Activated T-cell treated with anti-CD3 and anti-CD28 coated beads for 1 hour (primary cell): ENCODE results near the gene IQGAP2.

Experiments used
- DNase-seq: peaks from one replicate; pipeline ENCODE4 v3.0.0-alpha.2; 2020; ENCODE audit warnings: low read depth

The IQGAP2 gene

DNA sequence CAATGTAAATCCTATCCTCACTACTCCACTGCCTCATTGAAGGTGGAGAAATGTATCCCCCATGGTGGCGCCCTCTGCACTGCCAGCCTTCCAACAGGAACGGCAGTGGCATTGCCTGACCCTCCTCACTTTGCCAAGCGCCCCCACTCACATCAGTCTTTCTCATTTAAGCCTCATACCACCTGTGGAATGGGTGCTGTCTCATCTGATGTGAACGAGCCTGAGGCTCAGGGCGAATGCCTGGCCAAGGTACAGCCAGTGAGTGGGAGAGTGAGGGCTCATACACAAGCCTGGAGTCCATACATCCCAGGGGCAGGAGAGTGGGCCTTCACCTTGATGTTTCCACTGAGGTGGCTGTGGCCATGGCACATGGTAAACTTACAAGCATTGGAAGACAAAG is 209.9 kb downstream of the IQGAP2 start:
- DNase-seq = no peak

DNA sequence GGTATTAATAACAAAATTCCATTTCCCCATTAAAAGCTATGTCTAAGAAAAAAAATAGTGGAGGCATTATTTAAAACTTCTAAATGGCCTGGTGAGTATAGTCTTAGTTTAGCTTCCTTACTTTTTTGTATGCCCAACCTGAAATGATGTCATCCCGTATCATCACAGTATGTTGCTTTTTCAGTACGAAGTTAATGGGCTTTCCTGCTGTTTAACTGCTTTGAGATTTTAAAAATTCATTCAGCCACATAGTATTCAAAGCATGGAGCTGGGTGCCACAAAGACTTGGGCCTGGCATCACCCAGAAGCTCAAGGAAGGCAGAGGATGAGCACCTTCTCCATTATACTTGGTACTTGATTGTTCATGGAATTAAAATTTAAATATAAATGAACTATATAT is 212.7 kb downstream of the IQGAP2 start:
- DNase-seq = no peak

GRCh38 chr5:76616206-76616605 is 213.1 kb downstream of the IQGAP2 start:
- DNase-seq = no peak

DNA sequence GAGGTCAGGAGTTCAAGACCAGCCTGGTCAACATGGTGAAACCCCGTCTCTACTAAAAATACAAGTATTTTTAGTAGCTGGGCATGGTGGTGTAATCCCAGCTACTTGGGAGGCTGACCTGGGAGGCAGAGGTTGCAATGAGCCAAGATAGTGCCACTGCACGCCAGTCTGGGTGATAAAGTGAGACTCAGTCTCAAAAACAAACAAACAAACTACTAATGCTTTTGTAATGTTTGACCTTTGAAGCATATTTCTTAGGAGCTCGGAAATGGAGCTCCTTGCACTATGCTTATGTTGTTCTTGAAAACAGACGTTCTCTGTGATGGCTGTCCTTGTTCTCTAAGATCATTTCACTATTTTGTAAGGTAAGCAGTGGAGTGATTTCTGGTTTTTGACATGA is 214.1 kb downstream of the IQGAP2 start:
- DNase-seq = no peak

DNA sequence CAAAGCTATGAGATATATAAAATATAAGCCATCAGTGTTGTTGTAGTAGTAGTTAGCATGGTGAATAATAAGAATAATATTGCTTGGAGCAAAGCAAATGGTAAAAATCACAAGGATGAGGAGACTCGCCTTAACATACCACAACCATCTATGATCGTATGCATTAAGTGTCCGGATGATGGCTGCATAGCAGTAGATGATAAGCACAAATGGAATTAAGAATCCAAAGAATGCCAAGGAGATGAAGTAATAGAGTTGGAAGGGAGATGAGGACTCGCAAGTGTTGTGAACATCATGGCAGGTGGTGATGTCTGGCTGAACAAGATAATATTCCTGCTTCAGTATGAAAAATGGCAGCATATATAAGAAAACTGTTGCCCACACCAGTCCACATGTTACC is 214.6 kb downstream of the IQGAP2 start:
- DNase-seq = no peak

- no peak for DNase-seq
Observed at GRCh38 chr5:76620166-76620565, 217.1 kb downstream of the IQGAP2 start.

DNA sequence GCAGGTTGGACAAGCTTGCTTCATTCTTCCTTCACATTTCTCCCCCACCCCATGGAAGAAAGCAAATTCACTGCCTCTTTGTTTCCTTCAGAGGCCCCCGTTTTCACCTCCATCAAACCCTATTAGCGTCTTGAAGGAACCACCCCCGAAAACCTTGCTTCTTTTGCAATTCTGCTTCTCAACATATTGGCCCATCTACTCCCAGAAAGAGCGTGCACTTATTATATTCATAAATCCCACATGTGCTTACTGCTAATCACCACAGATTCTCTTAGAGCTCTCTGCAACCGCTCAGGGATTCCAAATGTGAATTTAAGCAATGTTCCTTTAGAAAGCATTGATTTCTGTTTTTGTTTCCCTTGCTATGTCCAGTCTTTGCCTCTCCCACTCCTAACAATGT is 219.0 kb downstream of the IQGAP2 start:
- DNase-seq = no peak

DNA sequence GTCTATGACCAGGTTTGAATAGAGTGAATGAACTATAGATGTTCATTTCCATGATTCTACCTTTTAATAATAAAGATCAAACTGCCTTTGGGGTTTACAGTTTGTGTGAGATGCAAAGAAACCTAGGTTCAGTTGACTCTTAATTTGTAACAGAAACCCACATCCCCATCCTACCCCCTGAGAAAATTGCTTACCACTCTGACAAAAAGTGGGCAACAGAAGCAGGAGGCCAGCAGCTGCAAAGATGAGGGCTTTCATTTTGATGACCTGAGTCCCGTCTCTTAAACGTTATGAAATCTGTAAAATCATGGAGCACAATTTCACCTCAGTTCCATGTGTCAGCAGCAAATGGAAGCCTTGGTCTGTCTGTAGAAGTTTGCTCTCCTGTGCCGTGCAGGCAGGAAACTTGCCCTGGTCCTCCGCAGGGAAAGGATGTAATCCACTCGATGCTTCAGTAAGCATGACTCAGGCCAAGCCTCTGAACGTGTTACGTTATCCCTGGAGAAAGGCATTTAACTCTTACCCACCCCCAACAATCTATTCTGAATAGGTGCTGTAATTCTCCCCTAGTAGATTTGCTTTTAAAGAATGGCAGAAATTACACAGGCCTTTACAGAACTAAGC is 220.0 kb downstream of the IQGAP2 start, which contains the start of gene F2RL2:
Gene F2RL2 (minus strand): TSS at position 431 of the 624 bp plus-strand sequence. CDS start 173 bp downstream, at position 258.
- no peak for DNase-seq

DNA sequence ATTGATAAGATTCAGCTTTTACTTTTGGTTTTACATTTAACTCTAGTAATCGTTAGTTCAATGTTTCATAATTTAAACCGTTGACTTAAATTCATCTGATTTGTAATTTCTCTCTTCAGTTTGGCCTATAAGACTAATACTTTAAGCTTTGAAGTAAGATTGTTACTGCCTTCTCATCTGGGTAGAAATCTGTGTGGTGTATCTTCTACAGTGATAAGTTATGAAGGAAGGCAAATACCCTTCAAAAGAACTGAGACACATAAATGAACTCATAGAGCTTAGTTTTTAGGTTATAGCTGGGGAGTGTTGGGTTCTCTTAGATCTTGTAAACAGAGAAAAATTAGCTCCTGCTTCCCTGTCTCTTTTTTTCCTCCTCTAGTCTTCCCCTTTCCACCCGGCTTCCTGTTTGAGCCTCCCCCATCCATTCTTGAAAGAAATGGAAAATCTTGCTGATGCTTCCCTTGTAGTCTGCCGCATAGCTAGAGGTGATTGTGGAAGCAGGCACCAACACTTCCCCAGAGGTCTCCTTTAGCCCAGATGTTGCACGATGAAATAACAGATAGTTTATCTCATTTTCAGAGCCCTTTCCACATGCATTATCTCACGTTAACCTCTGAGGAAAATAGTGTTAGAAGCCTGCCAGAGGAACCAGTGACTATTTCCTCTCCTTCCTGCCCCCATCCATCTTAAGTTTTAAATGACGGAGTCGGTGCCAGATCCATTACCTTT is 222.2 kb downstream of the IQGAP2 start:
- no peak for DNase-seq

GRCh38 chr5:76626738-76627137 is 223.7 kb downstream of the IQGAP2 start:
- DNase-seq = no peak

DNA sequence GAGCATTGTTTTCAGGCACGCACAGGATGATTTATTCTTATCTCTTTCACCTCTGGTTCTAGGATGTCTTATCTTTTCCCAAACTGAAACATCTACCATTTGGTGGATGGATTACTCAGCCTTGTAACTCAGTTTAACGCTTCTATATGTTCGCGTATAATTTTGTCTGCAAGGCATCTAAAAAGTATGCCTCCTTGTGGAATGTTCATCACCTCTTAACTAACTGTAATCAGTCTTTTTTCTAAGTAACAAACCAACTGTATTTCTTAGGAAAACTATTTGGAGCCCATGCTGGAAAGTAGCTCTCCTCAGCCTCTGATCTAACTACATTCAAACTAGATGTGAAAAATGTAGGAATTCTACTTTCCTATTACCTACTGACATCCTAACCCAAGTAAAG is 231.6 kb downstream of the IQGAP2 start:
- DNase-seq = no peak

DNA sequence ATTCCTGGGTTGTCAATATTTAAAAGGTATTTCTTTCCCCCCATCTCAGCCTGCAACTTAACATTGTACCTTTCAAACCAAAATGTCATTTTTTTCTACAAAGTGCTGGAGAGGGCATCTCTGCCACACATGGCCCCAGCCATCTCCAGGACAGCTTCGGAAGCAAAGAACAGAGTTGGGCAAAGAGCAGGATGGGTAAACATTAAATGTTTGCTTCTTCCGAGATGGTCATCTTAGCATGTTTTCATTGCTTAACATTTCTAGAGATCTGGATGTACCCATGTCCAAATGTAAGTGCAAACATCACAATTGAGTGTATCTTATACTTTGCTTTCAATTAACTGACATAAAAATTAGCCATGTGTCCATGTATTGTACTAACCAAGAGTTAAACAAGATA is 234.4 kb downstream of the IQGAP2 start:
- no peak for DNase-seq

DNA sequence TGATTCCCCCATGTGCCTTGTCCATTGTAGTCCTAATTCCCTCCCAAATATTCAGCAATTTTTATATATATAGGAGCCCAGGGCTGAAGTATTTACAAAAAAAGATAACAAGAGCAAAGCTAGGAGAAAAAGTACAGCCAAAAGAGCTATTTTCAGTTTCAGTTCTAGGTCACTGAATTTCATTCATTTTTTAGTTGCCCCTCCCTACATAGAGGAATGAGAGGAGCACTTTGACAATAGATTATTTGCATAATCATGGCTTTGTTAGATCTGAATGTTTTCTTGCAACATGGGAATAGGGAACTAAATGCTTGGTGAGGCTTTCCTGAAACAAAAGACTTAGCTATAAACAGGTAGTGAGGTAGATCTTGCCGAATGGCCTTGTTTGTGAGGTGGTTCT is 235.4 kb downstream of the IQGAP2 start:
- DNase-seq = no peak

DNA sequence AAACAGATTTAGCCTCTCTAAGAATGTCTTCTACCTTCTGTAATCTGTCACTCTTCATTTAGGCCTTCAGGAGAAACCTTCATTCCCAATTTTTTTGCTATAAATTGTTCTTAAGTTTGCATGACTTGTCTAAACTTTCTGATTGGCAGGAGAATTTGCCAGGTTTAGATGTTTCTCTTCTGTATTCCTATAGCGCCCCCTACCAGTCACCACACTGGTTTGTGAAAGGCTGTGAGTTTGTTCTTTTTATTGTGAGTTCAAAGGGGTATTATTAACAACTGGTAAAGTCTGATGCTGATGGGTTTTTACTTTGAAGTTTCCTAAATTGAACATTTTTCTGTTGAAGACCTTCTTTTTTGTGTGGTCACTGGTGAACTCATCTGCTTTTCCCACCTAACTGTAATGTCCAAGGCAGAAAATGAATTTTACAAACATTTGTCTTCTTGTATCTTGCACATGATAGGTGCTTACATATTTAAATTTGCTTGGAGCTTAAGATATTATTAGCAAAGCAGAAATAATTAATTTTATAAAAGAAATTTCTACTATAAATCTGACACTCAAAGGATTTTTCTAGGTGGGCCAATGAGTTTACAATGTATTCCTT is 238.5 kb downstream of the IQGAP2 start:
- DNase-seq = peak; percentile 51

DNA sequence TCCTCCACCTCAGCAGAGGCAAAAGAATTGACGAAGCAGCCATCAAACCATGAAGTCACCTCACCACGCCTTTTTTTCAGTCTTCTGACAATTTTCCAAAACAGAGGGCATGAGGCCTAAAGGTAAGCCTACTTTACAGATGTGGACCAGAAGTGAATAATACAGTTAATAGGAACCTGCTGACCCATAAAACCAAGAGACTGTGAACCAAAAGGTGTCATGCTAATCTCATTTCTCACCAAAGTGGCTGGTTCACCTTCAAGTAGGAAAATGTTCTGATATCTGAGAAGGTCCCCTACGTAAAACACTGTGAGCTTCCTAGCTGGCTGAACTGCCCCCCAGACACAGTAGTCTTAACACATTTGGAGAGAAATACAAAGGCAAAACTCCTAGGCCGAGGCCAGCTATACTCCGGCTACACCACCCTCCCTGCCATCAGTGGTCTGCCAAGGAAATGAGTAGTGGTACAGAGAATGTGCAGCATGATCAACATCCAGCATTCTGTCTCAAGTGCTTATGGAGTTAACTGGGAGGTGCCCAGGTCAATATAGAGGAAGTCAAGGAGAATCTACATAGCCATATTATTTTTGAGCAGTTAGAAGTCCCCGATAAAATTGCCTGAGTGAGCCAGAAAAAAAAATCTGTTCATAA is 239.4 kb downstream of the IQGAP2 start:
- no peak for DNase-seq

DNA sequence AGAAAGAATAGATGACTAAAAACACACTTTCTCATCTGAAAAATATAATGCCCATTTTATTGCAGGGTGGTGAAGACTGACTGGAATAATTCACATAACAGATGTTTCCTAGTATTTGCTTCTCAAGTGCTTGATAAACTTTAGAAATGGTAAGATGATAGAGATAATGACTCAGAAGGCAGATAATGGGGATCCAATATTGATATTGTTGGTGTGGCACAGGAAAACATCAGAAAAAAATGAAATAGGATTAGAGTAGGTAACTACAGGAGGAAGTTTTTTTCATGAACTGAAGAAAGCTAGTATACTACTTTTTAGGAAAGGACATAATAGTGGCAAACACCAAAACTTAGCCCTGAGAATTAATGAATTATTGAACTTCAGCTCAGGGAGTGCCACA is 240.3 kb downstream of the IQGAP2 start:
- DNase-seq = no peak

DNA sequence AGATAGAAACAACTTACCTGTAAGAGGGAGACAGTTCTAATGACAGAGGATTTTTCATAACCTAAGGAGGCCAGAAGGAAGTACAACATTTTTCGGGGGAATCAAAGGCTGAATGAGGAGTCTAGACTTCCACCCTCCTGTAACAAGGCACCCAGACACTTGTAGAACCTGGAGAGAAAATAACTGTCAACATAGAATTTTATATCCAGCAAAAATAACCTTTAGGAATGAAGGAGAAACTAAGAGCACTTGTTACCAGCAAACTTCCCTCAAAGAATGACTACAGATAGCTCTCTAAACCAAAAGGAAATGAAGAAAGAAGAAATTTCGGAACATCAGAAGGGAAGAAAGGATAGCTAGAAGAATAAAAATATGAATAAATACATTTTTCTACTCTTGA is 246.1 kb downstream of the IQGAP2 start:
- DNase-seq = no peak

DNA sequence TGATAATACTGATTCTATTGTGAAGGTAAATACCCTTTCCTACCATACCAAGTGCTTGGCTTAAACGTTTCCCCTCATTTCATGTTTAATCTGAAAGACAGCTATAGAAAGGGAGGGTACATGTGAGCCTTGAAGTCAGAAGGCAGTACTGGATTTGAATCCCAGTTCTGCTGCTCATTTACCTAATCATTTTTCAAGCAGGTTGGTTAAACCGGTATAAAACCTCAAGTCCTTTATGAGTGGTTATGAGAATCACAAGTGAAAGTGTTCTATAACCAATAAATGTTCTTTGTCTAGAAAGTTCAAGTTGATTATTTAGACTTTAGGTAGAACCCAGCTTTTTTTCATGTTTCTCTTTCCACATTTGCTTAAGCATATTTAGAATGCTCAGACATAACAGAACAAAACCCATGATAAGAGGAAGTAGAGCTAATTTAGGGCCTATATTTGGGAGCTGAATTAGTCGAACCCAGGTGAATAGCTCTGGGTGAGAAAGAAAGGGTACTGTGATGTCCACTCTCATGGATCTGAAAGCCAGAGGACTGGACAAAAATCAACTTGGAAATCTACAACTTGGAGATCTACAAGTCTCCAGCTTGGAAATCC is 249.8 kb downstream of the IQGAP2 start:
- no peak for DNase-seq

- DNase-seq = no peak
Observed at GRCh38 chr5:76657091-76657490, 254.0 kb downstream of the IQGAP2 start.

DNA sequence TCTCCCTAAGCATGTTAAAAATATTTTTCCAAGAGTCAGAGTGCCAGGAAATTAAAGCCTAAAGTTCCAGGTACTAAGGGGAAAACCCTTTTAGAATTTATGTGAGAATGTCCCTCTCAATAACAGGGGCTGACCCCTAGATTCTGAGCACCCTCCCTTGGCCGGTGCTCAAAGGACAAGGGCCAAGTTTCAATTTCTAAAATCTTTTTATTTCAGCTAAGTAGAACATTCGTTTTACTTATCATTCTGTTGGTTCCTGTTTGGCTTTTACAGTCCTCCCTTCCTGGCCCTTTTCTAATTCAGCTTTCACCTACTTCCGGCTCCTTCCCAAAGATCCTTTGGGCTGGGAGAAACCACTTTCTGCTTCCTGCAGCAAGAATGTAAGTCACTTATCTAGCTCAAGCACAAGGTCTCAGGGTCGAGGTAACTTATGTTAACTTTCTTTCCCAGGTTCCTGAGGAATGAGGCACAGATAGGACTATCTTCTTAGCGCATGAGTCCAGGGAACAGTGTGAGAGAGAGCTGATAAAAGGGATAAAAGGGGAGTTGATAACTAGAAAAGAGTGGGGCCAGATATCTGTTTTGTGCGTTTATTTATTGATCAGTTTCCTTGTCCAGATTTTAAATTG is 254.7 kb downstream of the IQGAP2 start:
- no peak for DNase-seq

DNA sequence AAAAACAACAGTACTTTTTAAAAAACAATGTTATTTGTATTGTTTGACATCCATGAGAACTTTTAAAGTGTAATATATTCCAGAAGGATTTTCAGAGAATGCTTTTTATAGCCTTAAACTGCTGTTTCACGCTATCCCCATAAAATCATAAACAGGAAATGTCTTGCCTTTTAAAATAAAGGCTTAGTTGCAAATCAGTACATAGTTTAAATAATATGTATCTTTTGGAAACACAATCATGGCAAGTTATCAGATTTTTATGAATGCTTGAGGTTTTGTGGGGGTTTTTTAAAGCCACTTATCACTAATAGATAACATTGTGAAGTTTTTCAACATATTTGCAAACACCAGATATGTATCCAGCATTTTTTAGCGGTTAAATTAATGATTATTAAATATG is 257.3 kb downstream of the IQGAP2 start:
- no peak for DNase-seq

- no peak for DNase-seq
Observed at GRCh38 chr5:76662521-76662920, 259.4 kb downstream of the IQGAP2 start.
